NCI-H460 (cell line): ENCODE results near the gene ZNF219. TPM values are rescaled to one million over a fixed set of nuclear protein-coding genes. Genes with fewer than 3 reads are reported as not detected.
A peak's percentile ranks its signal among the peaks of the same experiment; 100 is the strongest.

Experiments used
- DNase-seq: peaks from one replicate; pipeline ENCODE4 v3.0.0-alpha.2; 2016; ENCODE audit warnings: low read depth; ENCODE audit errors: extremely low read depth
- total RNA-seq: library from RNA; depleted of rRNA; stranded (reverse); fragments of >200 nt; shearing (Covaris generic); gene quantifications from 2 replicates; pipeline ENCODE4 v1.2.3, GENCODE V29; 2014

The ZNF219 gene
- total RNA-seq, 1 experiment from 2014 or later: 23.5 TPM

- no peak for DNase-seq
These were observed 4.3 kb upstream of the ZNF219 start for GRCh38 chr14:21102521-21103410.

- no peak for DNase-seq
These were observed 3.5 kb upstream of the ZNF219 start for GRCh38 chr14:21101802-21102413.

GRCh38 chr14:21100931-21101330, 2.5 kb upstream of the ZNF219 start, which contains the start of gene TMEM253:
Gene TMEM253, plus strand, starts transcription at chr14:21101066. Its CDS starts 278 bp downstream, at chr14:21101344.
- no peak for DNase-seq

- DNase-seq: no peak
These were observed 1.1 kb upstream of the ZNF219 start for GRCh38 chr14:21099596-21099985.

- no peak for DNase-seq
These were observed 589 bp upstream of the ZNF219 start for GRCh38 chr14:21098892-21099595.

- DNase-seq: no peak
These were observed 799 bp downstream of the ZNF219 start for GRCh38 chr14:21097636-21098075.

GRCh38 chr14:21096978-21097635, 1.3 kb downstream of the ZNF219 start:
- DNase-seq: no peak

GRCh38 chr14:21096438-21096837, 2.0 kb downstream of the ZNF219 start:
- DNase-seq: no peak

- DNase-seq: no peak
These were observed 2.8 kb downstream of the ZNF219 start for GRCh38 chr14:21095430-21096205.

- DNase-seq: no peak
These were observed 4.4 kb downstream of the ZNF219 start for GRCh38 chr14:21093769-21094681.

GRCh38 chr14:21093018-21093417, 5.4 kb downstream of the ZNF219 start:
- no peak for DNase-seq

- peak; percentile 69 for DNase-seq
These were observed 6.0 kb downstream of the ZNF219 start for GRCh38 chr14:21092273-21093011.

GRCh38 chr14:21091821-21092272, 6.6 kb downstream of the ZNF219 start:
- DNase-seq: no peak

GRCh38 chr14:21090940-21091663, 7.4 kb downstream of the ZNF219 start:
- no peak for DNase-seq

GRCh38 chr14:21090194-21090939, 8.1 kb downstream of the ZNF219 start:
- DNase-seq: no peak

GRCh38 chr14:21089877-21090193, 8.6 kb downstream of the ZNF219 start:
- no peak for DNase-seq

- no peak for DNase-seq
These were observed 9.2 kb downstream of the ZNF219 start for GRCh38 chr14:21089271-21089670.
